GF-D8 (cell line): Measurements from ENCODE around the gene G0S2.

Experiments
- DNase-seq: peaks from one replicate; lab custom pipeline; 2025; lab: John Stamatoyannopoulos, UW

G0S2 gene

DNA sequence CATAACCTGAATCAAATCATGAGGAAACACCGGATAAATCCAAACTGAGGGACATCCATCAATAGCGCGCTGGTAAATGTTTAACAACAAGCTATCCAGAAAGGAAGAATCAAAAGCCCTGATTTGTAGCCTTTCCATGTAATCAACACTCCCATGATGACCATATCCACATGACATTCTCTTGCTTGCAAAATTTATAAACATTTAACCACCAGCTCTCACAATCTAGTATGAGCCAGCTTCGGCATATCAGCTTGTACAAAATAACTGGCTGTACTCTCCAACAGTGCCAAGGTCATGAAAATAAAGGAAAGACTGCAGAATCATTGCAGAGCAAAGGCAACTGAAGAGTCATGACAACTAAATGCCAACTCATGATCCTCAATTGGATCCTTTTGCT lies 45.1 kb downstream of the G0S2 start:
- DNase-seq: no peak

DNA sequence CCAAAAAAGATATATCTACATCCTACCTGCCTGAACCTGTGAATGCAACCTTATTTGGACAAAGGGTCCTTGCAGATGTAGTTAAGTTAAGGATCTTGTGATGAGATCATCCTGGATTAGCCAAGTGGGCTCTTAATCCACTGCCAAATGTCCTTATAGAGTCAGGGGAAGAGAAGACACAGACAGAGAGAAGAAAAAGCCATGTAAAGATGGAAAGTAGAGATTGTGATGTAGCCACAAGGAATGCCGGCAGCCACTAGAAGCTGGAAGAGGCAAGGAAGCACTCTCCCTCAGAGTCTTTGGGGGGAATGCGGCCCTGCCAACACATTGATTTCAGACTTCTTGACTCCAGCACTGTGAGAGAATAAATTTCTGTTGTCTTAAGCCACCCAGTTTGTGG lies 45.6 kb downstream of the G0S2 start:
- DNase-seq: no peak

DNA sequence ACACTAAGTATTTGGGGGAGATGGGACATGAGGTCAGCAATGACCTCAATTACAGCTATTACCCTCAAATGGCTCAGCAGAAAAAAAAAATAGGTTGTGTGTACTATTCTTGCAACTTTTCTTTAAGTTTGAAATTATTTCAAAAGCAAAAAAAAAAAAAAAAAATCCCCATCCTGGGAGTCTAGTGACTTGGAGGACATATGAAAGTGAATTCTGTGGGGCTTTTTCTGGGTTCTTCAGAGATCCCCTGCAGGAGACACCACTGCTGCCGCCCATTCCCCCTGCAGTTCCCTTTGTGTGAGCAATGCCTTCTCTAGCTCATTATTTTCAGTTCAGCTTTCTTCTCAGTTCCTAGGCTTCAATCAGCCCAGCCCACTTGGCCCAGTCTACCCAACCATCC lies 46.1 kb downstream of the G0S2 start:
- DNase-seq: no peak

DNA sequence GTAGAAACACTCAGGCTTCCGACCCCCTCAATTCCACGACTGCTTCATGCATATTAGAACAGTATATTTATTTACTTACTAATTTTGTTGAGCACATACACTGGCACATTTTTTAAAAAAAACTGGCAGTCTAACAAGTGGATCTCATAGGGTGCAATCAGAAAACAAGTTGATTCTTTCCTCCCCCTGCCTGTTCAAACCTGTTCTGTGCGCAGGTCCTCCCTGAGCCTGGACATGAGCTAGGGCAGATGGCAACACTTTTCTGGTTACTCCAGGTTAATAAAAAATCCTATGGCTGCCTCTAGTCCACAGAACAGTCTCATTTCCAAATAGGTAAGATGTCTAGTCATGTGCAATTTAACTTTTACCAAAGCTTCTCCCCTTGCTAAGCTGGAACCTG lies 48.1 kb downstream of the G0S2 start:
- no peak for DNase-seq

DNA sequence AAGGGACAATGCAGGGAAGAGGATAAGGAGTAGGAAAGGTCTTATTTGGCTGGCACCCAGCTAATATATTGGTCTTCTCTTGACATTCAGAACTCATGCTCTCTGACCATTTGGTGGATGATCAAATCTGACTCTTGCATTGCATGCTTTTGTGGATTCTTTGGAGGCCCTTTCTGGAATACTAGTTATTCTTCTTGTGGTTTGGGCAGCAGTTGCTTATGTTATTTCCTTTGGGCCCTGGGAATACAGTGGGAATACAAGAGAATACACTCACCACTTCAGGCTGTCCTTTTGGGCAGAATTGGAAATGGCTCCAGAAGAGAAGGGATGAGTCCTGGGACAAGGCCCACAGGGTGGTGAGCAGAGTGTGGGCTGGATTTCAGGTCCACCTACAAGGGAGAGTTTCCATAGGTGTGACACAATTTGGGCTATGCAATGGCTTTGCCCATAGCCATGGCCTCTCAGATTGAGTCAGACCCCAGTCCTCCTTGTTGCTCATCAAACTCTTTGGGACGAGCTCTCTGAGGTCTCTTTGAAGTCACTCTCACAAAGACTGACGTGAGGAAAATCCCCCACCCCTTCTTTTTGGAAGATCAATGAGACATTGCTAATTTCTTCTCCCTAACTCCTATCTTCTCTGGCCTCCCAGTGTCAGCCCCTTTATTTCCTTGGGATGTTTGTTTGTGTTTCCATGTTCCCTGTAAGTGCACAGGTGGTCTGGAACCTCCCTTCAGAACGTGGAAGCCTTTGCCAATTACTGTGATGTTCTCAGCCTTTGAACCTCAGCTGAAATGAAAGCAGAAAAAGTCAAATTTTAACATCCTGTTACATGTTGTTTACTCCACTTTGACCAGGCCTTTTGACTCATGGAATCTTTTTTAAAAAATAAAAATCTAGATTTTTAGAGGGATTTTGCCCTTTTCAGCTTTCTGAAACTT lies 48.8 kb downstream of the G0S2 start:
- DNase-seq: no peak
